ENCODE measurements around the gene INSYN2B.

The INSYN2B gene

DNA sequence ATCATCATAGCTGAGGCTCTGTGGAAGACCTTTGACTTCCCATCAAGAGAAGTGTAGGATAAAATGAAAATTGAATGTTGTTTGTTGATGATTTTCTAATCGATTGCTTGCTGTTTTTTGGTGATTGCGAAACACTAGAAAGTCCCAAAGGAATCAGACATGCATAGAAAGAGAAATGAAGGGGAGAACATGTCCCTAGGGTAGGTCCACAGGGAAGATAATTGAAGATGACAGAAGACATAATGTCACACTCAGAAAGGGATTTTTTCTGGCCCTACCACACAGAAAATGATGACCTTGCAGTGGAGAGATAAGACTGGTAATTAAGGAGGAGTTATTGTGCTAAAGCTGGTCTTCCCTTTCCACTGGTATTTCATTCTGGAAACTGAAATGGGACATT is 62.8 kb downstream of the INSYN2B start:
- in situ Hi-C loops (cut with MboI; ENCODE audit: low pct_unique_long_range_greater_than_20kb, low sequenced_read_pairs, unreplicated experiment) = no loop called here
- no peak for DNase-seq (ENCODE audit: low spot score)
- TF ChIP-seq, protein P1, sequence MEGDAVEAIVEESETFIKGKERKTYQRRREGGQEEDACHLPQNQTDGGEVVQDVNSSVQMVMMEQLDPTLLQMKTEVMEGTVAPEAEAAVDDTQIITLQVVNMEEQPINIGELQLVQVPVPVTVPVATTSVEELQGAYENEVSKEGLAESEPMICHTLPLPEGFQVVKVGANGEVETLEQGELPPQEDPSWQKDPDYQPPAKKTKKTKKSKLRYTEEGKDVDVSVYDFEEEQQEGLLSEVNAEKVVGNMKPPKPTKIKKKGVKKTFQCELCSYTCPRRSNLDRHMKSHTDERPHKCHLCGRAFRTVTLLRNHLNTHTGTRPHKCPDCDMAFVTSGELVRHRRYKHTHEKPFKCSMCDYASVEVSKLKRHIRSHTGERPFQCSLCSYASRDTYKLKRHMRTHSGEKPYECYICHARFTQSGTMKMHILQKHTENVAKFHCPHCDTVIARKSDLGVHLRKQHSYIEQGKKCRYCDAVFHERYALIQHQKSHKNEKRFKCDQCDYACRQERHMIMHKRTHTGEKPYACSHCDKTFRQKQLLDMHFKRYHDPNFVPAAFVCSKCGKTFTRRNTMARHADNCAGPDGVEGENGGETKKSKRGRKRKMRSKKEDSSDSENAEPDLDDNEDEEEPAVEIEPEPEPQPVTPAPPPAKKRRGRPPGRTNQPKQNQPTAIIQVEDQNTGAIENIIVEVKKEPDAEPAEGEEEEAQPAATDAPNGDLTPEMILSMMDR (IDR thresholded peaks at IDR 0.05; ENCODE audit: extremely low read depth, insufficient read depth, missing control alignments) = no peak

- no peak for DNase-seq (ENCODE audit: low spot score)
- TF ChIP-seq, protein P1 (IDR thresholded peaks at IDR 0.05; ENCODE audit: extremely low read depth, insufficient read depth, missing control alignments) = no peak
- in situ Hi-C loops (cut with MboI; ENCODE audit: low pct_unique_long_range_greater_than_20kb, low sequenced_read_pairs, unreplicated experiment) = no loop called here
These were observed 65.5 kb downstream of the INSYN2B start for GRCh38 chr5:169914766-169915165.

- DNase-seq (ENCODE audit: low spot score) = no peak
- TF ChIP-seq, protein P1 (IDR thresholded peaks at IDR 0.05; ENCODE audit: extremely low read depth, insufficient read depth, missing control alignments) = no peak
- in situ Hi-C loops (cut with MboI; ENCODE audit: low pct_unique_long_range_greater_than_20kb, low sequenced_read_pairs, unreplicated experiment) = no loop called here
These were observed 66.8 kb downstream of the INSYN2B start for GRCh38 chr5:169913479-169913878.

GRCh38 chr5:169911448-169912212 is 68.7 kb downstream of the INSYN2B start:
- no peak for DNase-seq (ENCODE audit: low spot score)
- TF ChIP-seq, protein P1 (IDR thresholded peaks at IDR 0.05; ENCODE audit: extremely low read depth, insufficient read depth, missing control alignments) = no peak
- in situ Hi-C loops (cut with MboI; ENCODE audit: low pct_unique_long_range_greater_than_20kb, low sequenced_read_pairs, unreplicated experiment) = no loop called here

GRCh38 chr5:169910393-169910792 is 69.9 kb downstream of the INSYN2B start:
- DNase-seq (ENCODE audit: low spot score) = no peak
- in situ Hi-C loops (cut with MboI; ENCODE audit: low pct_unique_long_range_greater_than_20kb, low sequenced_read_pairs, unreplicated experiment) = no loop called here

DNA sequence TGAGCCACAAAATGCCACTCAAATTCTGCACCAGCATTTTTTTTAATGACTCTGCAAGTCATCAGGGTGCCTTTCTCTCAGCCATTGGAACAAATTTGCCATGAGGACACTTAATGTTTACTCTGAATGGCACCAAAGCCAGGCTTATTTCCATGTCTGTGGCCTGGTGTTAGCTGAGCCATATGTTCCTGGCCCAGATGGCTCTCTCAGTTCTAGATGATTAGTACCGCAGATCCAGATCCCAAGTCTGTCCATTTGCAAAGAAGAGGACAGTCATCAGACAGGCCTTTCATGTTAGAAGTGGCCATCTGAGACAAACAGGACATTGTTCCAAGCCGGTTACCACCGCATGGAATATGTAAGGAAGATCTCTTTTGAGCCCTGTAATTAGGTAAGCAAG is 70.3 kb downstream of the INSYN2B start:
- in situ Hi-C loops (cut with MboI; ENCODE audit: low pct_unique_long_range_greater_than_20kb, low sequenced_read_pairs, unreplicated experiment) = no loop called here
- no peak for DNase-seq (ENCODE audit: low spot score)
- TF ChIP-seq, protein P1 (IDR thresholded peaks at IDR 0.05; ENCODE audit: extremely low read depth, insufficient read depth, missing control alignments) = no peak

More at GRCh38 chr5:169910393-169910792, 69.9 kb downstream of the INSYN2B start:
- TF ChIP-seq, protein P1 (IDR thresholded peaks at IDR 0.05; ENCODE audit: extremely low read depth, insufficient read depth, missing control alignments) = no peak

All from GM13977 (cell line).